K562 (cell line): ENCODE results near the gene LRRC3.

Experiments
- ATF4 ChIP-seq: fragments of 450-650 bp; formaldehyde crosslinking; IDR thresholded peaks from 2 replicates; pipeline ENCODE4 v1.4.0; 2022; ENCODE audit warnings: mild to moderate bottlenecking, moderate library complexity
- HDAC1 ChIP-seq, 2 experiments: fragments of 450-650 bp; IDR thresholded peaks; 2 replicates each; pipeline ENCODE4 v1.6.1; 2016 to 2017; ENCODE audit warnings: inconsistent platforms in 1 of 2, mild to moderate bottlenecking in 1 of 2, moderate library complexity in 1 of 2
- HNRNPK ChIP-seq: fragments of 200-400 bp; formaldehyde crosslinking; IDR thresholded peaks from one replicate; pipeline ENCODE4 v1.6.1; 2018; ENCODE audit warnings: mild to moderate bottlenecking, low read depth, low read length; ENCODE audit not compliant: poor library complexity, severe bottlenecking
- LARP7 ChIP-seq: fragments of 450-650 bp; IDR thresholded peaks from 2 replicates; pipeline ENCODE4 v1.6.1; 2016
- RAD51 ChIP-seq: fragments of 450-650 bp; IDR thresholded peaks from 2 replicates; pipeline ENCODE4 v1.7.1; 2016; ENCODE audit warnings: low read depth, mild to moderate bottlenecking, borderline replicate concordance
- REST ChIP-seq, 2 experiments: fragments of 450-650 bp; formaldehyde crosslinking in 1 of 2; IDR thresholded peaks; 2 replicates each; pipeline versions ENCODE4 v1.4.0 to v1.6.1; 2014 to 2020; ENCODE audit warnings: mild to moderate bottlenecking in 2 of 2, borderline replicate concordance in 1 of 2, low read depth in 1 of 2

DNA sequence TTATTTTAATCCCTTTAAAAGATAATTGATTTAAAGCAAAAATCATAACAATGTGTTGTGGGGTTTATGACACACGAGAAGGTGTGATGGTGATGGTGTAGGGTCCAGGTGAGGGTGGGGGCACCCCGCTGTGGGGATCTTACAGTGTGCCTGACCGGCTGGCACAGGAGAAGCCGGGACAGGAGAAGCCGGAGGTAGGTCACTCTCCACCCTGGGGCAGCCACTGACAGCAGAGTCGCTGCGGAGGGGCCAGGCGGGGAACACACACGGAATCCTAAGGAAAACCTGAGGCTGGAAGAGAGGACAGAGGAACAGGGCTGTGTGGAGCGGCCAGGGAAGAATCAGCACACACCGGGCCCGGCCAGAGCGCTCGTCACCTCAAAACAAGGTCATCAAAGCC lies 4.3 kb upstream of the LRRC3 start:
- TF ChIP-seq REST (IDR thresholded peaks at IDR 0.05; ENCODE audit: borderline replicate concordance) (no peak), REST (CRISPR knock-in tag; IDR thresholded peaks at IDR 0.05; ENCODE audit: low read depth) (no peak), ATF4 (no peak), HNRNPK (no peak), LARP7 (no peak), HDAC1 (IDR thresholded peaks at IDR 0.05) (no peak), RAD51 (no peak)
